Mesendoderm (in vitro differentiated cells): ENCODE data around the gene USH2A.
A peak's percentile ranks its signal among the peaks of the same experiment; 100 is the strongest.

Source experiments
- DNase-seq: peaks from one replicate; pipeline ENCODE4 v3.0.0; 2013
- H2AK5ac ChIP-seq: 2 replicates; pipeline ENCODE4 v1.6.1; 2013; ENCODE audit warnings: low read length, inconsistent platforms
- H2BK120ac ChIP-seq: 2 replicates; pipeline ENCODE4 v1.6.1; 2013; ENCODE audit warnings: low read depth, mild to moderate bottlenecking, low read length, moderate library complexity, mixed read lengths
- H2BK15ac ChIP-seq: replicated peaks from 2 replicates; pipeline ENCODE4 v1.6.1; 2013; ENCODE audit warnings: low read depth, mild to moderate bottlenecking, moderate library complexity
- H2BK5ac ChIP-seq: 2 replicates; pipeline ENCODE4 v1.6.1; 2013; ENCODE audit warnings: low read length, inconsistent platforms
- H3K18ac ChIP-seq: 2 replicates; pipeline ENCODE4 v1.6.1; 2013; ENCODE audit warnings: mild to moderate bottlenecking, low read length, mixed read lengths
- H3K23ac ChIP-seq: one replicate; pipeline ENCODE4 v1.6.1; 2013; ENCODE audit warnings: low read length
- H3K27ac ChIP-seq: 2 replicates; pipeline ENCODE4 v1.5.1; 2013; ENCODE audit warnings: low read depth, mild to moderate bottlenecking, inconsistent platforms, low read length, moderate library complexity
- H3K27me3 ChIP-seq: 2 replicates; pipeline ENCODE4 v1.6.1; 2013; ENCODE audit warnings: low read length, control low read depth, mild to moderate bottlenecking, inconsistent platforms; ENCODE audit not compliant: insufficient read depth, poor library complexity
- H3K36me3 ChIP-seq: 2 replicates; pipeline ENCODE4 v1.6.1; 2013; ENCODE audit warnings: low read length, inconsistent platforms; ENCODE audit not compliant: control insufficient read depth, insufficient read depth
- H3K4ac ChIP-seq: one replicate; pipeline ENCODE4 v1.6.1; 2013; ENCODE audit warnings: low read depth, mild to moderate bottlenecking, low read length, moderate library complexity
- H3K4me1 ChIP-seq: 2 replicates; pipeline ENCODE4 v1.6.1; 2013; ENCODE audit warnings: low read depth, low read length, inconsistent platforms; ENCODE audit not compliant: control insufficient read depth
- H3K4me2 ChIP-seq: 2 replicates; pipeline ENCODE4 v1.6.1; 2013; ENCODE audit warnings: low read length
- H3K4me3 ChIP-seq: 2 replicates; pipeline ENCODE4 v1.5.1; 2013; ENCODE audit warnings: mild to moderate bottlenecking, low read length
- H3K56ac ChIP-seq: one replicate; pipeline ENCODE4 v1.6.1; 2013; ENCODE audit warnings: low read length
- H3K79me1 ChIP-seq: 2 replicates; pipeline ENCODE4 v1.6.1; 2013; ENCODE audit warnings: low read length, inconsistent platforms
- H3K79me2 ChIP-seq: 2 replicates; pipeline ENCODE4 v1.6.1; 2013; ENCODE audit warnings: mild to moderate bottlenecking, low read length; ENCODE audit not compliant: control insufficient read depth, insufficient read depth
- H3K9ac ChIP-seq: 2 replicates; pipeline ENCODE4 v1.6.1; 2013; ENCODE audit warnings: low read length, inconsistent platforms
- H4K5ac ChIP-seq: one replicate; pipeline ENCODE4 v1.6.1; 2013; ENCODE audit warnings: low read length
- H4K8ac ChIP-seq: one replicate; pipeline ENCODE4 v1.6.1; 2013; ENCODE audit warnings: low read depth, mild to moderate bottlenecking, control low read depth, low read length, moderate library complexity
- WGBS: extraction: QIAGEN DNeasy Blood & Tissue Kit; methylation state at CpG from one replicate; pipeline ENCODE4 v1.1.7; 2013; ENCODE audit warnings: low lambda C conversion rate, missing lambda C conversion rate; ENCODE audit not compliant: insufficient coverage; ENCODE audit errors: extremely low coverage; 5-methylcytosine and 5-hydroxymethylcytosine counted together

USH2A gene

GRCh38 chr1:216448011-216448510 lies 24.8 kb upstream of the USH2A start:
- Histone ChIP-seq H4K5ac (no peak overlapping the region), H3K36me3 (no peaks in the 10 kb centered on the region), H2BK5ac (no peak overlapping the region), H3K4me3 (no peak overlapping the region), H3K27ac (no peak overlapping the region), H3K9ac (no peak overlapping the region), H3K4ac (no peak overlapping the region), H3K18ac (no peak overlapping the region), H4K8ac (no peak overlapping the region), H3K79me1 (no peaks in the 10 kb centered on the region), H3K79me2 (no peaks in the 10 kb centered on the region), H3K4me2 (no peak overlapping the region), H3K56ac (no peak overlapping the region), H2BK15ac (no peak overlapping the region), H3K27me3 (no peaks in the 10 kb centered on the region), H3K4me1 (no peaks in the 10 kb centered on the region), H2AK5ac (no peak overlapping the region), H2BK120ac (no peak overlapping the region), H3K23ac (peak overlapping the region; percentile 29)
- DNase-seq = no peak

DNA sequence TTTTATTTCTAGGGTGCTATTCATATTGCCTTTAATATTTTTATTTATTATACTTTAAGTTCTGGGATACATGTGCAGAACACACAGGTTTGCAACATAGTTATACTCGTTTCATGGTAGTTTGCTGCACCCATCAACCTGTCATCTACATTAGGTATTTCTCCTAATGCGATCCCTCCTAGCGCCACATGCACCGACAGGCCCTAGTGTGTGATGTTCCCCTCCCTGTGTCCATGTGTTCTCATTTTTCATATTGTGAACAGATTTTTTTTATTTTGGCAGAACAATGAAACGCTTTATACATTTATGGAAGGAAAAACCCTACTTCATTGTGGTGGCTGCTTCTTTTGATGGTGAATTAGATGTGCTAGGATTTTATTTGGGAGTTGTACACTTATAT lies 14.4 kb upstream of the USH2A start:
- Histone ChIP-seq H3K56ac (no peak overlapping the region), H3K79me1 (no peaks in the 10 kb centered on the region), H2BK15ac (no peak overlapping the region), H2BK5ac (no peak overlapping the region), H3K4me2 (no peak overlapping the region), H3K9ac (no peak overlapping the region), H3K27ac (no peak overlapping the region), H3K4me1 (no peaks in the 10 kb centered on the region), H3K18ac (no peak overlapping the region), H2AK5ac (no peak overlapping the region), H3K36me3 (no peaks in the 10 kb centered on the region), H3K4ac (no peak overlapping the region), H3K4me3 (no peak overlapping the region), H2BK120ac (no peak overlapping the region), H4K5ac (no peak overlapping the region), H3K23ac (no peak overlapping the region), H3K27me3 (no peaks in the 10 kb centered on the region), H3K79me2 (no peaks in the 10 kb centered on the region), H4K8ac (no peak overlapping the region)
- DNase-seq = no peak
- WGBS = no CpG with 5 or more reads among the region's 5 CpGs

- Histone ChIP-seq H2AK5ac (no peak overlapping the region), H2BK120ac (no peak overlapping the region), H3K23ac (no peak overlapping the region), H4K5ac (no peak overlapping the region), H4K8ac (no peak overlapping the region), H3K36me3 (no peaks in the 10 kb centered on the region), H3K4ac (no peak overlapping the region), H3K4me2 (no peak overlapping the region), H2BK15ac (no peak overlapping the region), H3K27ac (no peak overlapping the region), H3K18ac (no peak overlapping the region), H3K79me2 (no peaks in the 10 kb centered on the region), H3K9ac (no peak overlapping the region), H3K27me3 (no peaks in the 10 kb centered on the region), H3K4me3 (no peak overlapping the region), H3K56ac (no peak overlapping the region), H3K4me1 (no peaks in the 10 kb centered on the region), H3K79me1 (no peaks in the 10 kb centered on the region), H2BK5ac (no peak overlapping the region)
- no peak for DNase-seq
Observed at GRCh38 chr1:216434232-216434631, 11.0 kb upstream of the USH2A start.

- H3K4me1 ChIP-seq = no peaks in the 10 kb centered on the region
- H3K23ac ChIP-seq = no peak overlapping the region
- no peak overlapping the region for H3K56ac ChIP-seq
- no peaks in the 10 kb centered on the region for H3K79me1 ChIP-seq
- H3K4me2 ChIP-seq = no peak overlapping the region
- DNase-seq = no peak
- no peak overlapping the region for H2BK15ac ChIP-seq
- H3K9ac ChIP-seq = no peak overlapping the region
- H4K5ac ChIP-seq = no peak overlapping the region
- no peak overlapping the region for H3K4me3 ChIP-seq
- no CpG with 5 or more reads among the region's 2 CpGs for WGBS
- no peaks in the 10 kb centered on the region for H3K27me3 ChIP-seq
- H2BK5ac ChIP-seq = no peak overlapping the region
- H4K8ac ChIP-seq = no peak overlapping the region
- no peaks in the 10 kb centered on the region for H3K36me3 ChIP-seq
- no peak overlapping the region for H3K18ac ChIP-seq
- no peak overlapping the region for H2BK120ac ChIP-seq
- no peak overlapping the region for H3K27ac ChIP-seq
- no peak overlapping the region for H3K4ac ChIP-seq
- no peaks in the 10 kb centered on the region for H3K79me2 ChIP-seq
- H2AK5ac ChIP-seq = no peak overlapping the region
Observed at GRCh38 chr1:216433175-216433574, 9.9 kb upstream of the USH2A start.

- H2AK5ac ChIP-seq = no peak overlapping the region
- H3K56ac ChIP-seq = no peak overlapping the region
- no peak for DNase-seq
- H4K8ac ChIP-seq = no peak overlapping the region
- H3K4me2 ChIP-seq = no peak overlapping the region
- no peak overlapping the region for H3K23ac ChIP-seq
- H3K36me3 ChIP-seq = no peaks in the 10 kb centered on the region
- H3K79me1 ChIP-seq = no peaks in the 10 kb centered on the region
- H3K27me3 ChIP-seq = no peaks in the 10 kb centered on the region
- no peak overlapping the region for H3K9ac ChIP-seq
- H3K4ac ChIP-seq = no peak overlapping the region
- no peak overlapping the region for H3K18ac ChIP-seq
- no peaks in the 10 kb centered on the region for H3K79me2 ChIP-seq
- H3K4me3 ChIP-seq = no peak overlapping the region
- no CpG with 5 or more reads among the region's 2 CpGs for WGBS
- H2BK120ac ChIP-seq = no peak overlapping the region
- H3K27ac ChIP-seq = no peak overlapping the region
- no peaks in the 10 kb centered on the region for H3K4me1 ChIP-seq
- H4K5ac ChIP-seq = no peak overlapping the region
- H2BK5ac ChIP-seq = no peak overlapping the region
- no peak overlapping the region for H2BK15ac ChIP-seq
Observed at GRCh38 chr1:216430744-216431143, 7.5 kb upstream of the USH2A start.

- no peaks in the 10 kb centered on the region for H3K79me1 ChIP-seq
- no peaks in the 10 kb centered on the region for H3K36me3 ChIP-seq
- no peak overlapping the region for H3K27ac ChIP-seq
- H3K4me1 ChIP-seq = no peaks in the 10 kb centered on the region
- H3K4ac ChIP-seq = no peak overlapping the region
- H3K23ac ChIP-seq = no peak overlapping the region
- H3K56ac ChIP-seq = no peak overlapping the region
- H2AK5ac ChIP-seq = no peak overlapping the region
- no peak overlapping the region for H4K5ac ChIP-seq
- DNase-seq = peak; percentile 8
- no peak overlapping the region for H2BK15ac ChIP-seq
- no peaks in the 10 kb centered on the region for H3K27me3 ChIP-seq
- WGBS = no CpG with 5 or more reads among the region's 5 CpGs
- H2BK5ac ChIP-seq = no peak overlapping the region
- H3K79me2 ChIP-seq = no peaks in the 10 kb centered on the region
- no peak overlapping the region for H4K8ac ChIP-seq
- H3K9ac ChIP-seq = no peak overlapping the region
- H2BK120ac ChIP-seq = no peak overlapping the region
- H3K4me3 ChIP-seq = no peak overlapping the region
- H3K4me2 ChIP-seq = no peak overlapping the region
- no peak overlapping the region for H3K18ac ChIP-seq
Observed at GRCh38 chr1:216425577-216425976, 2.3 kb upstream of the USH2A start.
